Measurements from ENCODE around the gene DAAM1. TPM values are rescaled to one million over a fixed set of nuclear protein-coding genes. Genes with fewer than 3 reads are reported as not detected.

The DAAM1 gene
- total RNA-seq, 1 experiment from 2014 or later = 13.3 TPM

- TF ChIP-seq REST (IDR thresholded peaks at IDR 0.05; ENCODE audit: insufficient read depth in 1 of 2, low read depth in 2 of 2, low read length in 1 of 2) (no peak), POLR2AphosphoS5 (IDR thresholded peaks at IDR 0.05; ENCODE audit: low read depth, low read length) (no peak), CTCF (IDR thresholded peaks at IDR 0.05) (no peak), TCF7L2 (IDR thresholded peaks at IDR 0.05; ENCODE audit: low read depth, low read length) (no peak), SIN3A (IDR thresholded peaks at IDR 0.05; ENCODE audit: borderline replicate concordance, insufficient read depth, low read depth, low read length) (no peak)
- Histone ChIP-seq H3K4me1 (ENCODE audit: control insufficient read depth, insufficient read depth, low read length) (no peaks in the 10 kb centered on the region), H3K27me3 (ENCODE audit: control insufficient read depth, insufficient read depth, low read length) (no peaks in the 10 kb centered on the region), H3K4me3 (ENCODE audit: low read depth in 2 of 2, low read length in 2 of 2) (no peak overlapping the region), H3K36me3 (ENCODE audit: control insufficient read depth, insufficient read depth, low read length) (no peaks in the 10 kb centered on the region), H3K9me3 (ENCODE audit: control insufficient read depth, insufficient read depth, low read depth, low read length) (no peaks in the 10 kb centered on the region), H3K27ac (ENCODE audit: low read length) (no peak overlapping the region)
- CTCF ChIA-PET = no interaction called here
- DNase-seq (ENCODE audit: low read depth, low spot score) (no peak), ATAC-seq (no peak)
- BruUV-seq (replicated peaks) = no TSS peak
- POLR2A ChIA-PET = no interaction called here
- intact Hi-C loops (cut with micrococcal nuclease; ENCODE audit: unreplicated experiment) (no loop called here), in situ Hi-C loops (cut with HindIII; ENCODE audit: low pct_unique_long_range_greater_than_20kb, low sequenced_read_pairs) (no loop called here)
Observed at GRCh38 chr14:59391388-59391787, 202.9 kb downstream of the DAAM1 start.

GRCh38 chr14:59394268-59394667 is 205.8 kb downstream of the DAAM1 start:
- POLR2A ChIA-PET = no interaction called here

More at GRCh38 chr14:59394268-59394667, 205.8 kb downstream of the DAAM1 start:
- no peak for DNase-seq (ENCODE audit: low read depth, low spot score)
- CTCF ChIA-PET = no interaction called here
- Histone ChIP-seq H3K9me3 (ENCODE audit: control insufficient read depth, insufficient read depth, low read depth, low read length) (no peaks in the 10 kb centered on the region), H3K27ac (ENCODE audit: low read length) (no peak overlapping the region), H3K36me3 (ENCODE audit: control insufficient read depth, insufficient read depth, low read length) (no peaks in the 10 kb centered on the region), H3K4me3 (ENCODE audit: low read depth in 2 of 2, low read length in 2 of 2) (no peak overlapping the region), H3K4me1 (ENCODE audit: control insufficient read depth, insufficient read depth, low read length) (no peaks in the 10 kb centered on the region), H3K27me3 (ENCODE audit: control insufficient read depth, insufficient read depth, low read length) (no peaks in the 10 kb centered on the region)
- no peak for ATAC-seq
- TF ChIP-seq CTCF (IDR thresholded peaks at IDR 0.05) = no peak
- TF ChIP-seq SIN3A (IDR thresholded peaks at IDR 0.05; ENCODE audit: borderline replicate concordance, insufficient read depth, low read depth, low read length) = no peak
- TF ChIP-seq REST (IDR thresholded peaks at IDR 0.05; ENCODE audit: insufficient read depth in 1 of 2, low read depth in 2 of 2, low read length in 1 of 2) = no peak
- no peak for TF ChIP-seq TCF7L2 (IDR thresholded peaks at IDR 0.05; ENCODE audit: low read depth, low read length)
- TF ChIP-seq POLR2AphosphoS5 (IDR thresholded peaks at IDR 0.05; ENCODE audit: low read depth, low read length) = no peak
- in situ Hi-C loops (cut with HindIII; ENCODE audit: low pct_unique_long_range_greater_than_20kb, low sequenced_read_pairs) = no loop called here
- intact Hi-C loops (cut with micrococcal nuclease; ENCODE audit: unreplicated experiment) = no loop called here
- no TSS peak for BruUV-seq (replicated peaks)

Measured in Panc1 (cell line).